Activated T-cell treated with anti-CD3 and anti-CD28 coated beads, Interleukin-2, amount 50 U/mL, for 48 hours (primary cell): ENCODE data around the gene GRPEL1.

ENCODE experiments used
- DNase-seq, 2 experiments: peaks; one replicate each; pipeline ENCODE4 v3.0.0-alpha.2; 2020

Gene GRPEL1

DNA sequence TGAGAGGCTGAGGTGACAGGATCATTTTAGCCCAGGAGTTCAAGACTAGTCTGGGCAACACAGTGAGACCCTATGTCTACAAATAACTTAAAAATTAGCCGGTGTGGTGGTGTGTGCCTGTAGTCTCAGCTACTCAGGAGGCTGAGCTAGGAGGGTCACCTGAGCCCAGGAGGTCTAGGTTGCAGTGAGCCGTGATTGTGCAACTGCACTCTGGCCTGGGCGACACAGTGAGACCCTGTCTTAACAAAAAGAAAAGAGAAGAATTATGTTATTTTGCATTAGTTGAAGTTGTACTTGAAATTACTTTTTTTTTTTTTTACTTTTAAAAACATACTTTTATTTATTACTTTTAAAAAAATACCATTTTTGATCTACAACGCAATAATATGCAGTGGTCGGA, 46.5 kb downstream of the GRPEL1 start:
- DNase-seq, result no peak

DNA sequence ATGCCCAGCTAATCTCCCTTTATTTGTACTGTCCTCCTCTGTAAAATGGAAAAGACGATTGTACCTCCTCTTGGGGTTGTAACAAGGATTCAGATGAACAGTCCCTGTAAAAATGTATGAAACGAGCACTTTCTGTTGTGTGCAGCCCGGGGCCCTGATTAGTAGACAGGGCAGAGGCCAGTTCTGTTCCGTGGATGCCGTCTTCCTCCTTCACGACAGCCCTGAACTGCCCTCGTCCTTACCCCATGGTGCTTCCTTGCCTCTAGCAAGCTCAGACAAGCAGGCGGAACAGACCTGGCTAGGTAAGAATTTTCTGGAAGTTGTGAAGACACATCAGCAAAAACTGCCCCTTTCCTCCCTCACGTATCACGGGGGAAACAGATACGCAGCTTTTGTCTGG, 47.0 kb downstream of the GRPEL1 start:
- no peak for DNase-seq

DNA sequence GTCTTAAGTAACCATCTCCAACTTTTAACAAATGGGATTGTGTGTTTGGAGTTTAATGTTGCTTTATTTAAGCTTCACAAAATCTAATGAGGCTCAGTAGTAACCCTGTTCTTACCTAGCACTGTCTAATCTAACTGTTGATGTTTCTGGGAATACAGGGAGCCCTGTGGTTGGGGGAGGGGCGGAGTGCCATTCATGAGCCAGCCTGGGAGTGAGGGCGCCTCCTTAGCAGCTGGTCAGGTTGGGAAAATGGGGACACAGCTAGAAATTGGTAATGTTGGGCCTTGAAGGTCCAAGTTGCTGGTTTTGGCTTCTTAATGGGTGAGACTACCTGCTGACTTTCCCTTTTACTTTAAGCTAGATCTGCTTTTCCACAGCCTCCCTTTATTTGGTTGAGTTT, 47.6 kb downstream of the GRPEL1 start:
- no peak for DNase-seq

DNA sequence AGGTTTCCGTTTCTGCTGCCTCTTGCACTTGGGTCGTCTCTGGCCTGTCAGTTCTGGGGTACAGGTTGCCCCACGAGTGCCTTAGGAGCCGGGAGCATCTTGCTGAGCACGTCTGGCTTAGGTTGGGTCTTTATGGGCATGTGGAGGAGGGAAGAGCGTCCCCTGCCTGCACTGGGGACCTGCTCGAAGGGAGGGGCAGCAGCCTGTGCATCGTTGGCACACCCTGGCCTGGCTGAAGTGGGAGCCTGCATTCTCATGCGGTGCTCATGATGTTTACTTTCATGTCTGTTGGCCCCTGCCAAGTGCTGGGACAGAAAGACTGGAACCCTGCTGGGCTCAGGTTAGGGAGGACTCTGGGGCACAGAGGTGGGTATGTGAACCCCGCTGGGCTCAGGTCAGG, 48.5 kb downstream of the GRPEL1 start:
- no peak for DNase-seq

DNA sequence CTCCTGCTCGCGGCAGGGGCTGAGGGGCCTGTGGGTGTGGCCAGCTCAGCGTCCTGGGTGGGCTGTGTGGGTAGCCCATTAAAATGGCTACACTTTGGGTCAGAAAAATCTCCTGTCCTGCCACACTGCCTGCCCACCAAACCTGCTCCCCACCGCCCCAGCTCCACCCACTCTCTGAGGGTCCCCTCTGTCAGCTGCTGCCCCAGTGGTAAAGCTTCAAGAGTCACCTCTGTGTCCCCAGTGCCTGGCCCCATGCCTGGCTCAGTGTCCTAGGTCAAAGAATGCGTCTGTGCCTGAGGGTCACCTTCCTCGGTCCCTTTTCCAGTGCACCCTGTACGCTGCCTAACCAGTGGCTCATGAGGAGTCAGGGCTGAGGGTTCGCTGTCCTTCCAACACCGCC, 49.6 kb downstream of the GRPEL1 start:
- DNase-seq, result no peak

DNA sequence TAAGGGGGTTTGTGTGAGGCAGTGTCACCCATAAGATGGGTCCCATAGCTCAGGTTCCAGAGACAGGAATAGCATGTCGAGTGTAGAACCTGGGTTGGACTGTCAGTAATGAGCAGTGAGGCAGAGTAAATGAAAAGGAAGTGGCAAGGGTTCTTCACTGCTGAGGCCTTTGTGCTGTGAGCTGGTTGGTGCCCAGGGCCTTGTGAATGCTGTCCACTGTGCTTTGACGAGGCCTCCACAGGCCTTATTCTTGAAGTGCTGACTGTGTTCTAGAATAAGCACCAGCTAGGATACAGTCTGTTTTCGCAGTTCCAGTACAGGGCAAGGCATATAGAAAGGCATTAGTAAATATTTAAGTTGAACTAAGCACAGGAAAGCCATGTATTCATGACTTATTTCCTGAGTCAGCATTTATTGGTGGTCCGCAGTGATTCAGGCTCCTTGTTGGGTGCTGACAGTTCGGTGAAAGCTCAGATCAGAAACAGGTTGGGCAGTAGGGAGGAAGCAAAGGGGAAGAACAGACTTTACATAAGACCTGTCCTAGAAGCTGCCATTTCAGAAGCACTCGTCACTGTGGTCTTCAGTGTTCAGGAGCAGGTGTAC, 50.3 kb downstream of the GRPEL1 start:
- DNase-seq, result no peak

DNA sequence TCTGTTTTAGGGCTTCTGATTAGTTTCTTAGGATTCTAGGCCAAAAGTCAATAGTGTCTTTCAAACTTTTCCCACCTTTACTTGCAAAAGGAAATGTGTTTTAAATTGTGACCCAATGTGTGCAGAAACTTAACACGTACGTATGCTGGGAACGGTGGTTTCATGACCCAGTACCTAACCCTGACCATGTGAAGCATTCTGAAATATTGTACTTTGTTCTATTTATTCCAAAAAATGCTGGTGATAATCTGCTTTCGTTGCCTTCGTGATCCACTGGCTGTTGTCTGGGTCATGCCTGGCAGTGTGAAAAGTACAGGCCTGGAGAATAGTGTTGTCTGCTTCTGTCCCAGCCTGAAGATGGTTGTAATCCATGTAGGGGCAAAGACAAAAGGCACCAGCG, 51.4 kb downstream of the GRPEL1 start:
- DNase-seq, result no peak

DNA sequence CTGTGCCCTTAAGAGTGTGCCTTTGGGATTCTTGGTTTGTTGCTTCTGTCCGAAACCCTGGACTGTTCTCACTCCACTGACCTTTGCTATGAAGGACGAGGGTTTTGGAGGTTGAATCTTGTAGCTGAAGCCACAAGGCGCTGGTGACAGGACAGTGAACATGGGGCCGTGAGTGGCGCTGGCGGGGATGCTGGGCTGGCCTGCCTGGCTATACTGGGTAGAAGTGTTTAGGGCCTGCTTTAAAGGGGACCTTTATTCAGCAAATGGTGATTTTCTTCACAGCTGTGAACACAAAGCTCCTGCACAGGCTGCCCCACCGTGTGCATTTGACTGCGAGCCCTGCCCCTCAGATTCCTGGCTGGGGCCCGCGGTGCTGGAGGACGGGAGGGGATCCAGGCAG, 51.8 kb downstream of the GRPEL1 start:
- no peak for DNase-seq

DNA sequence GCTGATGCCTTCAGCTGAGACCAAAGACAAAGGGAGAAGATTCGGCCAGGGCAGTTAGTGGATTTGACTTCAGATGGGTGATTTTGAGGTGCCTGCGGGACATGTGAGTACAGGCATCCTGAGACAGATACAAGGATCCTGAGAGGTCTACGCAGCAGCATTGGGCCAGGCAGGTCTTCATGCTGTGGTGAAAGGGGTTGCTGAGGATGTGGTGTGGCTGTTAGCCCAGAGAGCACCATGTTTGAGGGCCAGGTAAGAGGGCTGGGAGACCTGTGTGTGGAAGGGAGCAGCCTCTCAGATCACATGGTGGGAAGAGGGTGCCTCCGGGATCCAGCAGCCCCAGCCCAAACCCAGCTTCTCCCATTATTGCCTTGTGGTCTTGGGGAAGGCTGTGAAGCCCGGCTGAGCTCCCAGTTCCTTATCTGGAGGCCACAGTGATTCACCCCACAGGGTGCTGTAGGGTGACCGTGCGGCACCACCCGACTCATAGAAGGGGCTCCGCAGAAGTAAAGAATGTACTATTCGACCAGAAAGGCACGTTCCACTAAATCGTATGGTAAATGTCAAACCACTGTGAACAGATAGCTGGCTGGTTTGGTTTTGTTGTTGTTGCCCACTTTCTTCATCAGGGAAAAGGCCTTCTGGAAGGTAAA, 52.4 kb downstream of the GRPEL1 start:
- no peak for DNase-seq

DNA sequence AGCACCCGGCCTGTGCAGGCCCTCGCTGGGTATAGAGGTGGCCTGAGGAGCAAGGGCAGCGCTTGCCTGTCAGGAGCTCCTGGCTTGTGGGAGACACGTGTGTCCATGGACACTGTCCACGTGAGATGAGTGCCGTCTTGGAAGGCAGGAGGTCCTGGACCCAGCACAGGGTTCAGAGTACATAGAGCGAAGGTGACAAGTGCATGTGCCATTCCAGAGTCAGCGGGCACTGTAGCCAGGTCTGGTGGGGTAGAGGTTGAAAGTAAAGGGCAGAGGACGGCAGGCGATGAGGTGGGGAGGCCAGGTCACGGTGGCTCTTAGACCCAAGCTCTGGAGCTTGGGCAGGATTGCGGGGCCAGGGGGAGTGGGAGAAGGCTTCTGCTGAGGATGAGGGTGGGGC, 53.0 kb downstream of the GRPEL1 start:
- DNase-seq, result no peak

DNA sequence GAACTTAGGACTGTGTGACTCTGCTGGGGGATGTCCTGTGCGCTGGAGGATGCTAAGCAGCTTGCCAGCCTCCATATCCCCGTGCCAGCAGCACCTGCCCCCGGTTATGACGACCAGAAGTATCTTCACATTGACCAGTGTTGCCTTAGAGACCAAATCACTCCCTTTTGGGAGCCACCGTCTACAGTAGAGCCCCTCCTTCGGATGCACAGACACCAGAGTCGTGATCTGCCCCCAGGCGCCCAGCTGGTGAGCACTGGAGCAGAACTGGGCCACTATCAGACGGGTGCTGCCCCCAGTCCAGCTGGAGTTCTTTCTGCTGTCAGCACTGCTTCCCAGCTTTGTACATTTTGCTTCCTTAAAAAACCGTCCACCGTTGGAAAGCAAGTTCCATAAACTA, 54.7 kb downstream of the GRPEL1 start:
- no peak for DNase-seq

DNA sequence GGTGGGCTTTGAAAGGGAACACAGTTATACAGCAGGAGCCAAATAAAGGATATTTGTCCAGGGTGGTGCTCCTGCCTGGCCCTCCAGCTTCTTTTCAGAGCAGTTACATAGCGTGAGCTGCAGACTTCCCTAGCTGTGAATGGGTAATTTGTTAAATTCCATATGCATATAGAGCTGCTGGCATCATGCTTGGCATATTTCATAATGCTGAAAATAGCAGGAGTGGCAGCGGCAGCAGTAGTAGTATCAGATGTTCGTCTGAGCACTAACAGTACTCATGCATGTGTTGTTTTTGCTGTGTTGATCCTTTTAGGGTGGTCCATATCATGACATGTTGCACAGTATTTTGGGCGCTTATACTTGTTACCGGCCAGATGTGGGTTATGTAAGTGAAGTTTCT, 58.3 kb downstream of the GRPEL1 start:
- no peak for DNase-seq
